NB4 (cell line): ENCODE results near the gene FOXL1.

Experiments used
- DNase-seq: peaks from one replicate; pipeline ENCODE4 v3.0.0; 2010; ENCODE audit warnings: low read depth
- H3K4me3 ChIP-seq: one replicate; pipeline ENCODE4 v1.5.1; 2011; ENCODE audit warnings: mild to moderate bottlenecking, low read depth, low read length, moderate library complexity
- CTCF ChIP-seq: IDR thresholded peaks from one replicate; pipeline ENCODE4 v1.5.1; 2012; ENCODE audit warnings: low read depth, low read length
- MAX ChIP-seq: IDR thresholded peaks from 2 replicates; pipeline ENCODE4 v1.6.1; 2011; ENCODE audit warnings: low read depth, low read length
- MYC ChIP-seq: IDR thresholded peaks from 2 replicates; pipeline ENCODE4 v1.6.1; 2011; ENCODE audit warnings: low read depth, low read length
- POLR2A ChIP-seq: IDR thresholded peaks from 2 replicates; pipeline ENCODE4 v1.6.1; 2011; ENCODE audit warnings: mild to moderate bottlenecking; ENCODE audit not compliant: insufficient read length; ENCODE audit errors: extremely low read depth

Gene FOXL1

GRCh38 chr16:86578061-86578599 lies at the start of gene FOXL1:
Gene FOXL1, plus strand, starts transcription at chr16:86578549. Its CDS starts 175 bp downstream, at chr16:86578724.
- H3K4me3 ChIP-seq, result no peak within 1 kb of the TSS

GRCh38 chr16:86529160-86529559 lies 49.2 kb upstream of the FOXL1 start:
- no peak for TF ChIP-seq MAX
- TF ChIP-seq MYC, result no peak
- TF ChIP-seq CTCF, result no peak
- no peak for TF ChIP-seq POLR2A
- DNase-seq, result no peak
- H3K4me3 ChIP-seq, result no peak overlapping the region

More at GRCh38 chr16:86578061-86578599, at the start of gene FOXL1:
- TF ChIP-seq MYC (no peak), MAX (no peak), POLR2A (no peak), CTCF (no peak)
- no peak for DNase-seq

- H3K4me3 ChIP-seq, result no peak overlapping the region
- TF ChIP-seq MYC, result no peak
- no peak for TF ChIP-seq CTCF
- no peak for TF ChIP-seq MAX
- no peak for TF ChIP-seq POLR2A
- DNase-seq, result no peak
Observed at GRCh38 chr16:86530251-86531190, 47.8 kb upstream of the FOXL1 start.

GRCh38 chr16:86531191-86531545 lies 47.2 kb upstream of the FOXL1 start:
- TF ChIP-seq MAX (no peak), MYC (no peak), POLR2A (no peak), CTCF (no peak)
- no peak for DNase-seq

GRCh38 chr16:86531641-86532525 lies 46.5 kb upstream of the FOXL1 start:
- TF ChIP-seq POLR2A (no peak), CTCF (no peak), MAX (no peak), MYC (no peak)
- H3K4me3 ChIP-seq, result no peak overlapping the region
- no peak for DNase-seq

More at GRCh38 chr16:86531191-86531545, 47.2 kb upstream of the FOXL1 start:
- H3K4me3 ChIP-seq, result no peak overlapping the region
